IPS-NIHi11 (cell line): ENCODE data around the gene CARD11.
"Not testable (repeated sequence)": the region's sequence is repeated elsewhere in the genome, so short reads cannot be mapped to it uniquely, and the experiment has no call there.

Experiments used
- DNase-seq: peaks from one replicate; pipeline ENCODE4 v3.0.0; 2012; ENCODE audit warnings: mixed read lengths, low spot score

CARD11 gene

GRCh38 chr7:3064067-3064466 lies 20.4 kb upstream of the CARD11 start:
- no peak for DNase-seq

GRCh38 chr7:3063016-3063753 lies 19.5 kb upstream of the CARD11 start:
- no peak for DNase-seq

GRCh38 chr7:3057066-3057420 lies 13.4 kb upstream of the CARD11 start:
- DNase-seq, result no peak

- DNase-seq, result no peak
These were observed 12.8 kb upstream of the CARD11 start for GRCh38 chr7:3056234-3057065.

GRCh38 chr7:3055626-3056025 lies 12.0 kb upstream of the CARD11 start:
- no peak for DNase-seq

- DNase-seq, result peak; percentile 45
These were observed 692 bp downstream of the CARD11 start for GRCh38 chr7:3042861-3043489.

GRCh38 chr7:3041986-3042675 lies 1.5 kb downstream of the CARD11 start:
- DNase-seq, result no peak

DNA sequence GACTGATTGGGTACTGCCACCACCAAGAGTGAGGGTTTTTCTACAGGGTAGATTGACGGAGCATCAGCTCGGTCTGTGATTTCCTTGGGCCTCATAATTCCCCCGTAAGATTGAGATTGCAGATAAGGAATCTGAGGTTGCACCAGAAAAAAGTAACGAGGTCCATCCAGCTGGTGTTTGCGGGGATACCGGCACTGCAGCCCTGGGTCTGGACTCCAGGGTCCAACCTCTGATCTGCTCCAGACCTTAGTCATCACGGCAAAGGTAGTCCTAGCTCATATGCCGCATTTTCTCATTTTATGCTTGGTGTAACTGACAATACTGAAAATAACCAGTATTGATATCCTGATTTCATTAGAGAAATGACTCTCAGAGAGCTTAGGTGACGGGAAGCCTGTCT lies 3.9 kb downstream of the CARD11 start:
- no peak for DNase-seq

- DNase-seq, result not testable (repeated sequence)
These were observed 5.7 kb downstream of the CARD11 start for GRCh38 chr7:3038011-3038410.

DNA sequence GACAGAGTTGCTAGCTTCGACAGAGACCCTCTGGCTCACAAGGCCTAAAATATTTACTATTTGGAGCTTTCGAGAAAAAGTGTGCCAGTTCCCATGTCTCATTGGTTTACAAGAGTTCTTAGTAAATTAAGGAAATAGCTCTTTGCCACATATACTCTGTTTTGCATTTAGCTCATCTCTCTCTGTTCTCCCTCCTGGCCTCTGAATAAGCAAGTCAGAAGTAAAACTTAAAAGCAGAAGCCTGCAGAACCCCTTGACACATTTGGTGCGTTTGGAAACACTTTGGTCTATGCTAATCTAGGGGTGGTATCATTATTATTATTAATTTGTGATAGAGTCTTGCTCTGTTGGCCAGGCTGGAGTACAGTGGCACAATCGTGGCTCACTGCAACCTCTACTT lies 6.4 kb downstream of the CARD11 start:
- no peak for DNase-seq

GRCh38 chr7:3034591-3035150 lies 9.0 kb downstream of the CARD11 start:
- no peak for DNase-seq

GRCh38 chr7:3033581-3033980 lies 10.1 kb downstream of the CARD11 start:
- DNase-seq, result no peak

DNA sequence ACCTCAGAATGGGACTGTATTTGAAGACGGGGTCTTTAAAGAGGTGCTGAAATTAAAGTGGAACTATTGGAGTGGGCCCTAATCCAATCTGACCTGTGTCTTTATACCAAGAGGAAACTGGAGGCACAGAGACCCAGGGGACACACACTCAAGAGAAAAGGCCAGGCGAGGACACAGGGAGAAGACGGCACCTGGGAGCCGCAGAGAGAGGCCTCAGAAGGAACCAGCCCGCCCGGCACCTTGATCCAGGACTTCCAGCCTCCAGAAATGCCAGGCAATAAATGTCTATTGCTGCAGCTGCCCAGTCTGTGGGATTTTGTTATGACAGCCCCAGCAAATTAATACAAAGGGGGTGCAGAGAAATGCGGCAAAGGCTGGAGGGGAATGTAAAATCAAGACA lies 10.5 kb downstream of the CARD11 start:
- no peak for DNase-seq

DNA sequence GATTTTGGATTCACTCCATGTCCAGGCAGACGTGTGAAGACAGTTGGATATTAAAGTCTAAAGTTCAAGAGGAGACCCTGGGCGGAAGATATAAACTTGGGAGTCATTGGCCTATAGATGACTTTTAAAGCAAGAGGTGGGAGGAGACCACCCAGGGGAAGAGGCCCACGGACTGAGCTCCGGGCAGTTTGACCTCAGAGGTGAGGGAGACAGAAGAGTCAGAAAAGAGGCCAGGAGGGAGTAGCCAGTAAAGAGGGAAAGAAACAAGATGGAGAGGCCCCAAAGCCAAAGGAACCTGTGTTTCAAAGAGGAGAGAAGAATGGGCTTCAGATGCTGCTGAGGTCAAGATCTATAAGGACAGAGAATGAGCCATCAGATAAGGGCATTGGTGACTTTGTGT lies 11.4 kb downstream of the CARD11 start:
- no peak for DNase-seq

DNA sequence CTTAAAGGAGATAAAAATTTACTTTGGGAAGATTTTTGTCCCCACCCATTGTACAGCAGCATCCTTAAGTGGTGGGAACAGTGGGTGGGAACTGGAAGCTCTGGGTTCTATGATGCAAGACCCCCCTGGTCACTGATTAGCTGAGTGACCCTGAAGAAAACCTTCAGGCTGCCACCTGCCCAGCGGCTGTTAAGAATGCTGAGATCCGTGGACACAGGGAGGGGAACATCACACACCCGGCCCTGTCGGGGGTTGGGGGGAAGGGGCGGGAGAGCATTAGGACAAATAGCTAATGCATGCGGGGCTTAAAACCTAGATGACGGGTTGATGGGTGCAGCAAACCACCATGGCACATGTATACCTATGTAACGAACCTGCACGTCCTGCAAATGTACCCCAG lies 14.5 kb downstream of the CARD11 start:
- DNase-seq, result no peak

- DNase-seq, result no peak
These were observed 14.9 kb downstream of the CARD11 start for GRCh38 chr7:3028758-3029093.

DNA sequence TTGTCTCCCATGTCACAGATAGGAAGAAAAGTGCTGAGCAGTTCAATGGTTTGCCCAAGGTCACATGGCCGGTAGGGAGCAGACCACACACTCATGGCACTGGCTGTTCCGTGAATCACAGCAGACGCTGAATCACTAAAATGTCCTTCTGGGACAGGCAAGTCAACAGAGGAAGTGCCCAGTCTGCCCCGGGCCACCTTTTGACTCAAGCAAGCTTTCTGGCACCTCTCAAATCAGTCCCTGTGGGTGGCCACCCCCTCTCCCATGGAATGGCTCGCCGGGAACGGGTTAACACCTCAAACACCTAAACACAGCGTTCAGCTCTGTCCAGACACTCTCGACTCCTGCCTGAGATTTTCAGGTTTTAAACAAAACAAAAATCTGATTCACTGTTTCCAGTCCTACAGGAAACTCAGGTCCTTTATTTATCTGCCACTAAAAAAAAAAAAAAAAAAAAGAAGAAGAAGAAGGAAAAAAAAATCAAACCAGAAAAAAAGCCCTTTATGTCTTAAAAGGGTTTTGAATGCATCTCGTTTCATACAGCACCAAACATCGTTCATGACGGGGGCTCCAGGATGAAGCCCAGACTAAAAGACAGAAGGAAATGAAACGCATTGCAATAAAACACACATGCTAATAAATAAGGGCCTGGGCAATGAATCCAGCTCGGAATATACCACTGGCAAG lies 15.5 kb downstream of the CARD11 start:
- DNase-seq, result no peak

DNA sequence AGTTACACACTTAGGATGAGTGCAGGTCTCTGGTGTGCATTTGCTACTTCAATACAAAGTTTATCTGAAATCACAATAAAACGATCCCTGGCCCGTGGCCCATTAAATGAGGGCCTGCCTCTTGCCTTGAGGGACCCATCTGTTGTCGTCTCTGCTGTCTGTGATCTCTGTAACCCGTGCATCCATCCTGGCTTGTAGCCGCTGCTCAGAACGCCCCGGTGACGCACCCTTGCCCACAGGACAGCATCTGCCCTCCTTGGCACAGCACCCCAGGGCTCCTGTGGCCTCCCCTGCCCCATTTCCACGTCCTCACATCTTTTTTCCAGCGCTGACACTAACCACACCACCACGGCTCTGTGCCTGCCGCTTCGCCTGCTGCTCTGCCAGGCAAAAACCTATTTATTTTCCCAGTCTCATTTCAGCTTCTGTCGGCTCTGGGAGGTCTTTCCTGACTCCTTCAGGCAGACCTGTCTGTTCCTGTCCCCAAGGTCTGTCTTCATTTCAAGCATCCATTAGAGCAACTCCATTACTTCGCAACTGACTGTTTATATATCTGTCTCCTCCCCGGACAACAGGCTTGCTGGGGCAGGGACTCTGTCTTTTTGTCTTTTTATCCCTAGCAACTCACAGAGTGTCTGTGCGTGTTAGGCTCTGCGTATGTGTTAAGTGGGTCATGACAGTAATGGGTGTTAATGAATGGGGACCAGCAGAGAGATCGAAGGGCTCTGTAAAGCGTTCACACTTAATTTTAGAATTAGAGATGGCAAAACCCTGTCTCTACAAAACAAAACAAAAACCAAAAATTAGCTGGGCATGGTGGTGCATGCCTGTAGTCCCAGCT lies 16.4 kb downstream of the CARD11 start:
- DNase-seq, result no peak

DNA sequence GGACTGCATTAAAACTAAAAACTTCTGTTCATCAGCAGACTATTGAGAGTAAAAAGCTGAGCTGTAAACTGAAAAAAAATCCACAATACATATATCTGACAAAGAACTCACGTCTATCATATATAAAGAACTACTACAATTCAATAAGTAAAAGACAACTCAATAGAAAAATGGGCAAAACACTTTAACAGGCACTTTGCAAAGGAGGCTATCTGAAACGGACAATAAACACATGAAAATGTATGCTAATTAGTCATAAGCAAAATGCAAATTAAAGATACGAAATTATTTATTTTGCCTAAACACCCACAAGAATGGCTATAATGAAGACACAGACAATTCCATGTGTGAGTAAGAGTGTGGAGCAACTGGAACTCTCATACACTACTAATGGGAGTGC lies 18.1 kb downstream of the CARD11 start:
- DNase-seq, result no peak

DNA sequence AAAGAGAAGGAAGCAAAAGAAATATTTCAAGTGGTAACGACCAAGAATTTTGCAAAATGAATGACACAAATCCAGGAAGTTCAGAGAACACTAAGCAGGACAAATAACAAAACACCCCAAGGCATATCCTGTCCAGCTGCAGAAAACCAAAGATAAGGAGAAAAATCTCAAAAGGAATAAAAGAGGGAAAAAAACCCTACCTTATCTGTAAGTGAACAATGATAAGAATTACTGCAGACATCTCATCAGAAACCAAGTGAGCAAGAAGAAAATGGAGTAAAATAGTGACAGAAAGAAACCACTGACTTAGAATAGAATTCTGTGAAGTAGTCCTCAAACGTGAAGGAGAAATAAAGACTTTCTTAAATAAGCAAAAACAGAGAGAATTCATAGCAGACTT lies 21.8 kb downstream of the CARD11 start:
- DNase-seq, result no peak

DNA sequence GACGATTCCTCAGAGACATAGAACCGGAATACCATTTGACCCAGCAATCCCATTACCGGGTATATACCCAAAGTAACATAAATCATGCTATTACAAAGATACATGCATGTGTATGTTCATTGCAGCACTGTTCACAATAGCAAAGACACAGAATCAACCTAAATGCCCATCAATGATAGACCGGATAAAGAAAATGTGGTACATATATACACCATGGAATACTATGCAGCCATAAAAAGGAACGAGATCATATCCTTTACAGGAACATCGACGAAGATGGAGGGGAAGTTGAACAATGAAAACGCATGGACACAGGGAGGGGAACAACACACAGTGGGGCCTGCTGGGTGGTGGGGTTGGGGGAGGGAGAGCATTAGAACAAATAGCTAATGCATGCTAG lies 22.4 kb downstream of the CARD11 start:
- DNase-seq, result not testable (repeated sequence)
